ENCODE measurements around the gene SLC45A3. TPM values are rescaled to one million over a fixed set of nuclear protein-coding genes. Genes with fewer than 3 reads are reported as not detected.
A peak's percentile ranks its signal among the peaks of the same experiment; 100 is the strongest.

The SLC45A3 gene
- total RNA-seq, 1 donor from 2014 or later: 7.5 TPM

DNA sequence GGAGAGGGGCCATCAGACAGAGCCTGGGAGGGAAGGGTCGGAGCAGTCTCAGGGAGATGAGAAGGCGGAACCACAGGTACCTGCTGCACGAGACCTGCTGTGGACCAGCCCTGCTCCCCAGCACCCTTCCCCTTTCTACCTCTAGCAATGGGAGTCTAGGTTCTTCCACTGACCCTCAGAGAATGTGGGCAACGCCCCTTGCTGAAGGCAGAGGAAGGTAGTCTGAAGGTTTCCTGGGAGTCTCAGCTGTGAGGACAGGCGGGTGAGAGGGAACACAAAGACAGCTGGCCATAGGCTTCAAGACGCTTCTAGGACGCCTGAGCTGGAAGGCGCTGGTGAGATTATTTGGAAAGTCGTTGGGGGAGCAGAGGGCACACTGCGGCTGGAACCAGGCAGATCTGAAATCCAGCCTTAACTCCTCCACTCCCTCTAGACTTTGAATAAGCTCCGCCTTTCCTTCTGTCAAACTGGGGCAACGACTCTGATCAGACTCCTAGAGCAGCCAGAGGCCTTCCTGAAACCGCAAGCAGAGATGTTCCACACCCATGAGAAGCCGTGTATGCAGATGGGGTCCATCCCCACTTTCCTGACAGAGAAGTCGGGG is 18.1 kb downstream of the SLC45A3 start:
- Mint-ChIP-seq H3K27me3 (ENCODE audit: low read depth) (no peaks in the 10 kb centered on the region), H3K4me1 (peaks cover 9% of the 10 kb centered on the region), H3K27ac (no peak overlapping the region)

DNA sequence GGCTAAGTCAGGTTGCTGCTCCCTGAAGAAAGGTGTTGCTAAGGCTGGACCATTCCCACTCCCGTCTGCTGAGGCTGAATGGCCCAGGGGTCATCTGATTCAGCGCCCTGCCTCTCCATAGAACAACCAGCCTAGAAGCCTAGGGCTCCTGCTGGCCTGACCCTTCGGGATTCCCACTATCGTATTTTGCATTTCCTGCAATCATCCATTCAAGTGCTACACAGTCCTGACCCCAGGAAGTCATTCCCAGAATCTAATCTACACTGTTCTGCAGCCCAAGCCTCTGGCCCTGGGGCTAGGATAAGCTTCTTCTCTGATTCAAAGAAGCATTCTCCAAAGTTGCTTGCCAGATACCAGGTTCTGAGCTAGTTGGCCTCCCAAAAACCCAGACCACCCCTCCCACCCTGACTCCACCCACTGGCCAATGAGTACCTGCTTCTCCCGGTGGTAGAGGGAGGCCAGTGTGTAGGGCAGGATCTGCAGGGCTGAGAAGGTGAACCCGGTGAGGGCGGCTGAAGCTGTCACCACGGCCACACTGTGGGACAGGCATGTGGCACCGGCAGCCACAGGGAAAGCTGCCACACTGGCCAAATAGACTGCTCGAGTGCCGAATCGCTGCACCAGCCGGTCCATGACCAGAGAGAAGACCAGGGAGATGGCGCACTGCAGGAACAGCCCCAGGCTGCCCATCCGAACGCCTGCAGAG is 18.7 kb downstream of the SLC45A3 start:
- TF ChIP-seq, protein P1, sequence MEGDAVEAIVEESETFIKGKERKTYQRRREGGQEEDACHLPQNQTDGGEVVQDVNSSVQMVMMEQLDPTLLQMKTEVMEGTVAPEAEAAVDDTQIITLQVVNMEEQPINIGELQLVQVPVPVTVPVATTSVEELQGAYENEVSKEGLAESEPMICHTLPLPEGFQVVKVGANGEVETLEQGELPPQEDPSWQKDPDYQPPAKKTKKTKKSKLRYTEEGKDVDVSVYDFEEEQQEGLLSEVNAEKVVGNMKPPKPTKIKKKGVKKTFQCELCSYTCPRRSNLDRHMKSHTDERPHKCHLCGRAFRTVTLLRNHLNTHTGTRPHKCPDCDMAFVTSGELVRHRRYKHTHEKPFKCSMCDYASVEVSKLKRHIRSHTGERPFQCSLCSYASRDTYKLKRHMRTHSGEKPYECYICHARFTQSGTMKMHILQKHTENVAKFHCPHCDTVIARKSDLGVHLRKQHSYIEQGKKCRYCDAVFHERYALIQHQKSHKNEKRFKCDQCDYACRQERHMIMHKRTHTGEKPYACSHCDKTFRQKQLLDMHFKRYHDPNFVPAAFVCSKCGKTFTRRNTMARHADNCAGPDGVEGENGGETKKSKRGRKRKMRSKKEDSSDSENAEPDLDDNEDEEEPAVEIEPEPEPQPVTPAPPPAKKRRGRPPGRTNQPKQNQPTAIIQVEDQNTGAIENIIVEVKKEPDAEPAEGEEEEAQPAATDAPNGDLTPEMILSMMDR (IDR thresholded peaks at IDR 0.05; ENCODE audit: unreplicated experiment): no peak
- no peaks in the 10 kb centered on the region for H3K36me3 Mint-ChIP-seq
- H3K4me3 Mint-ChIP-seq: no peak overlapping the region
- DNase-seq (ENCODE audit: low spot score in 2 of 2, unreplicated experiment in 2 of 2): no peak
- H3K27ac Mint-ChIP-seq: no peak overlapping the region
- no peaks in the 10 kb centered on the region for H3K27me3 Mint-ChIP-seq (ENCODE audit: low read depth)
- peaks cover 9% of the 10 kb centered on the region for H3K4me1 Mint-ChIP-seq
- H3K9me3 Mint-ChIP-seq: no peaks in the 10 kb centered on the region

More for the DNA sequence above, 18.1 kb downstream of the SLC45A3 start:
- no peaks in the 10 kb centered on the region for H3K36me3 Mint-ChIP-seq
- DNase-seq (ENCODE audit: low spot score in 2 of 2, unreplicated experiment in 2 of 2): no peak
- TF ChIP-seq, protein P1 (IDR thresholded peaks at IDR 0.05; ENCODE audit: unreplicated experiment): no peak
- H3K9me3 Mint-ChIP-seq: no peaks in the 10 kb centered on the region
- H3K4me3 Mint-ChIP-seq: no peak overlapping the region

DNA sequence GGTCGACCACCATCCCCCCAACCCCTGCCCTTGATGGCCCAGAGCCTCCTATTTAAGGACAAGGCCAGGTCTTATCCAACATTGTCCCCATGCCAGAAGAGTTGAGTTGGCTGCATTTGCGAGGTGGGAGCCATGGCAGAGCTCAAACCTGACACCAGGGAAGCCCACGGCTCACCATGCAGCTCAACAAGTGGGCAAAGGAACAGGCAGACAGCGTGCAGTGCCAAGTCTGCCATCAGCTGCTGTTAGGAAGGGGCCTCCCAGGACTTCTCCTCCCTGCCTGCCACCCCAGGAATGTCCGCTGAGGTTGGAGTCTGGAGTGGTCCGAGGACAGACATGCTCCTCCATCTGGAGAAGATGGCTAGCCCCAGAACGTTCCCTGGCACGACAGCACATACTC is 19.9 kb downstream of the SLC45A3 start:
- no peaks in the 10 kb centered on the region for H3K36me3 Mint-ChIP-seq
- H3K4me3 Mint-ChIP-seq: no peak overlapping the region
- no peaks in the 10 kb centered on the region for H3K9me3 Mint-ChIP-seq
- H3K27ac Mint-ChIP-seq: no peak overlapping the region
- TF ChIP-seq, protein P1 (IDR thresholded peaks at IDR 0.05; ENCODE audit: unreplicated experiment): no peak
- H3K27me3 Mint-ChIP-seq (ENCODE audit: low read depth): no peaks in the 10 kb centered on the region
- DNase-seq (ENCODE audit: low spot score in 2 of 2, unreplicated experiment in 2 of 2): no peak
- peaks cover 5% of the 10 kb centered on the region for H3K4me1 Mint-ChIP-seq

DNA sequence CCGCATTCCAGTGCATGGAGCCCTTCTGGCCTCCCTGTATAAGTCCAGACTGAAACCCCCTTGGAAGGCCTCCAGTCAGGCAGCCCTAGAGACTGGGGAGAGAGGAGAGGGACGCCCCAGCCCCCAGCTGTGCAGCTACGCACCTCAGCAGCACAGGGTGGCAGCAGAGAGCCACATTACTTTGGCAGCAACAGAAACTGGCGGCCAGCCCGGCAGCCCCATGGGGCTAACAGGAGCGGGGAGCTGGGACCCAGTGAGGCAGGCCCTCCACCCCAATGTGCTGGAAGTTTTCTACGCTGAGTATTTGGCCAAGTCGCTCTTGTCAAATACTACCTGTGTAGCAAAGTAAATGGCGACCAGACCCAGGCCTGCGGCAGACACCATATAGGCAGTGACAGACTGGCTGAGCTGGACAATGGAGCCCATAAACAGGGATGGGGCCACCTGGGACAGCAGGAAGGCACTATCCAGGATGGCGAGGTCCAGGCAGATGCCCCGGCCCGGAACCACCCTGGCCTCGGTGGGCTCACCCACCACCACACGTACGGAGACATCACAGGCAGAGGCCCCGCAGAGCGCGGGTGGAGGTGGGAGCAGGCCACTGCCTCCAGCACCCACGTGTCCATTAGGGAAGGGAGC is 21.2 kb downstream of the SLC45A3 start:
- Mint-ChIP-seq H3K27me3 (ENCODE audit: low read depth) (no peaks in the 10 kb centered on the region), H3K27ac (no peak overlapping the region), H3K36me3 (no peaks in the 10 kb centered on the region), H3K4me3 (no peak overlapping the region), H3K4me1 (peaks cover 3% of the 10 kb centered on the region), H3K9me3 (no peaks in the 10 kb centered on the region)
- DNase-seq (ENCODE audit: low spot score in 2 of 2, unreplicated experiment in 2 of 2): peak; percentile 63 to 82
- TF ChIP-seq, protein P1 (IDR thresholded peaks at IDR 0.05; ENCODE audit: unreplicated experiment): peak; percentile 81

DNA sequence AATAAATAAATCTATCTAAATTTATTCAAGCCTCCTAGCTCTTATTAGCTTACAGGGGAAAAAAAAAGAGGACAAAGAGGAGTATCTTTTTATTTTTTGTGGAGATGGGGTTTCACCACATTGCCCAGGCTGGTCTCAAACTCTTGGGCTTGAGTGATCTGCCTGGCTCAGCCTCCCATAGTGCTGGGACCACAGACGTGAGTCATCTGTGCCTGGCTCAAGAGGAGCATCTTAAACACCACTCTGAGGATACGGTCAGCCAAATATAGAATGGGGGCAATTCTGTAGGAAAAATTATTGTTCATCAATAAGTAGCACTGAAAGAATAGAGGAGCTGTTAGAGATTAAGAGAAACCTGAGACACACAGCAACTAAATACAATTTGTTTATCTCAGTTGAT is 24.1 kb downstream of the SLC45A3 start:
- DNase-seq (ENCODE audit: low spot score in 2 of 2, unreplicated experiment in 2 of 2): no peak
- H3K27ac Mint-ChIP-seq: no peak overlapping the region
- peaks cover 3% of the 10 kb centered on the region for H3K4me1 Mint-ChIP-seq
- H3K36me3 Mint-ChIP-seq: no peaks in the 10 kb centered on the region
- H3K4me3 Mint-ChIP-seq: no peak overlapping the region
- no peaks in the 10 kb centered on the region for H3K9me3 Mint-ChIP-seq
- no peaks in the 10 kb centered on the region for H3K27me3 Mint-ChIP-seq (ENCODE audit: low read depth)
- TF ChIP-seq, protein P1 (IDR thresholded peaks at IDR 0.05; ENCODE audit: unreplicated experiment): no peak
